Measurements from ENCODE around the gene TSSC4.

GRCh38 chr11:2382129-2382517, 18.4 kb upstream of the TSSC4 start:
- TF ChIP-seq, protein P1, sequence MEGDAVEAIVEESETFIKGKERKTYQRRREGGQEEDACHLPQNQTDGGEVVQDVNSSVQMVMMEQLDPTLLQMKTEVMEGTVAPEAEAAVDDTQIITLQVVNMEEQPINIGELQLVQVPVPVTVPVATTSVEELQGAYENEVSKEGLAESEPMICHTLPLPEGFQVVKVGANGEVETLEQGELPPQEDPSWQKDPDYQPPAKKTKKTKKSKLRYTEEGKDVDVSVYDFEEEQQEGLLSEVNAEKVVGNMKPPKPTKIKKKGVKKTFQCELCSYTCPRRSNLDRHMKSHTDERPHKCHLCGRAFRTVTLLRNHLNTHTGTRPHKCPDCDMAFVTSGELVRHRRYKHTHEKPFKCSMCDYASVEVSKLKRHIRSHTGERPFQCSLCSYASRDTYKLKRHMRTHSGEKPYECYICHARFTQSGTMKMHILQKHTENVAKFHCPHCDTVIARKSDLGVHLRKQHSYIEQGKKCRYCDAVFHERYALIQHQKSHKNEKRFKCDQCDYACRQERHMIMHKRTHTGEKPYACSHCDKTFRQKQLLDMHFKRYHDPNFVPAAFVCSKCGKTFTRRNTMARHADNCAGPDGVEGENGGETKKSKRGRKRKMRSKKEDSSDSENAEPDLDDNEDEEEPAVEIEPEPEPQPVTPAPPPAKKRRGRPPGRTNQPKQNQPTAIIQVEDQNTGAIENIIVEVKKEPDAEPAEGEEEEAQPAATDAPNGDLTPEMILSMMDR (IDR thresholded peaks at IDR 0.05; ENCODE audit: low read depth, low read length, poor library complexity, severe bottlenecking): no peak
- no peak for TF ChIP-seq EZH2phosphoT487 (IDR thresholded peaks at IDR 0.05; ENCODE audit: borderline replicate concordance, low read length)

All from DOHH2 (cell line).